ENCODE measurements around the gene TRIP12.

The TRIP12 gene

GRCh38 chr2:229852565-229852964, 69.2 kb downstream of the TRIP12 start:
- TF ChIP-seq, protein P1, sequence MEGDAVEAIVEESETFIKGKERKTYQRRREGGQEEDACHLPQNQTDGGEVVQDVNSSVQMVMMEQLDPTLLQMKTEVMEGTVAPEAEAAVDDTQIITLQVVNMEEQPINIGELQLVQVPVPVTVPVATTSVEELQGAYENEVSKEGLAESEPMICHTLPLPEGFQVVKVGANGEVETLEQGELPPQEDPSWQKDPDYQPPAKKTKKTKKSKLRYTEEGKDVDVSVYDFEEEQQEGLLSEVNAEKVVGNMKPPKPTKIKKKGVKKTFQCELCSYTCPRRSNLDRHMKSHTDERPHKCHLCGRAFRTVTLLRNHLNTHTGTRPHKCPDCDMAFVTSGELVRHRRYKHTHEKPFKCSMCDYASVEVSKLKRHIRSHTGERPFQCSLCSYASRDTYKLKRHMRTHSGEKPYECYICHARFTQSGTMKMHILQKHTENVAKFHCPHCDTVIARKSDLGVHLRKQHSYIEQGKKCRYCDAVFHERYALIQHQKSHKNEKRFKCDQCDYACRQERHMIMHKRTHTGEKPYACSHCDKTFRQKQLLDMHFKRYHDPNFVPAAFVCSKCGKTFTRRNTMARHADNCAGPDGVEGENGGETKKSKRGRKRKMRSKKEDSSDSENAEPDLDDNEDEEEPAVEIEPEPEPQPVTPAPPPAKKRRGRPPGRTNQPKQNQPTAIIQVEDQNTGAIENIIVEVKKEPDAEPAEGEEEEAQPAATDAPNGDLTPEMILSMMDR (IDR thresholded peaks at IDR 0.05) = no peak

- TF ChIP-seq, protein P1 (IDR thresholded peaks at IDR 0.05) = no peak
Measured at GRCh38 chr2:229851870-229852269, 69.9 kb downstream of the TRIP12 start.

- TF ChIP-seq, protein P1 (IDR thresholded peaks at IDR 0.05) = no peak
Measured at GRCh38 chr2:229849073-229849472, 72.7 kb downstream of the TRIP12 start.

DNA sequence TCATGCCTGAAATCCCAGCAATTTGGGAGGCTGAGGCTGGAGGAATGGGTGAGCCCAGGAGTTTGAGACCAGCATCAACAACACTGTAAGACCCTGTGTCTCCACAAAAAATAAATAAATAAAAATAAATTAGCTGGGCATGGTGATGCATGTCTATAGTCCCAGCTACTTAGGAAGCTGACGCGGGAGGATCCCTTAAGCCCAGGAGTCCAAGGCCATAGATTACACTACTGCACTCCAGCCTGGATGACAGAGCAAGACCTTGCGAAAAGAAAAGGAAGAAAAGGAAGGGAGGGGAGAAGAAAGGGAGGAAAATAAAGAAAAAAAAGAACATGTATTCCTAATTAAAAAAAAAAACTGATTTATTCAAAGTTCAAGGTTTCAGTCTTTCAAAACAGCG, 78.2 kb downstream of the TRIP12 start:
- TF ChIP-seq, protein P1 (IDR thresholded peaks at IDR 0.05) = no peak

- TF ChIP-seq, protein P1 (IDR thresholded peaks at IDR 0.05) = no peak
Measured at GRCh38 chr2:229838729-229839128, 83.1 kb downstream of the TRIP12 start.

DNA sequence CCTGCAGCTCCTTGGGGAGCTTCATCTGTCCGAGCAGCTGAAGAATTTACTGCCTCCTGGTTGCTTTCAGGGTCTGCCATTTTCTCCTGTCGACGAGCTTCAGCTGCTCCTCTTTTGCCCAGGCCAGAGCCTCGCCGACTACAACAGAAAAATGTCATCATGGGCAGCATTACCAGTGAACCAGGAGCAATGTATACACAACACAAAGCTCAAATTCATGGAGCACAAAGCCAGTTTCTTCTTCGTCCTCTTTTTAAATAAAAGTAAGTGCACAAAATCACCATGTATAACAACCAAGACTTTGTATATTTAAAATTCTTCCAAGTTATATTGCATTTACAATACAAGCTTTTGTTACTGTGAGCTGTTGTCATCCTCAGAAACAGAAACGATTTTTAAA, 85.0 kb downstream of the TRIP12 start:
- TF ChIP-seq, protein P1 (IDR thresholded peaks at IDR 0.05) = no peak

GRCh38 chr2:229835596-229836283, 86.1 kb downstream of the TRIP12 start:
- TF ChIP-seq, protein P1 (IDR thresholded peaks at IDR 0.05) = no peak

- TF ChIP-seq, protein P1 (IDR thresholded peaks at IDR 0.05) = no peak
Measured at GRCh38 chr2:229832510-229832898, 89.3 kb downstream of the TRIP12 start.

Data from LNCAP (cell line).